ENCODE data around the gene SEC63. TPM values are rescaled to one million over a fixed set of nuclear protein-coding genes. Genes with fewer than 3 reads are reported as not detected.
A peak's percentile ranks its signal among the peaks of the same experiment; 100 is the strongest.
"Not testable (repeated sequence)": the region's sequence is repeated elsewhere in the genome, so short reads cannot be mapped to it uniquely, and the experiment has no call there.

Gene SEC63
- total RNA-seq, 1 donor from 2014 or later: 40.7 TPM

DNA sequence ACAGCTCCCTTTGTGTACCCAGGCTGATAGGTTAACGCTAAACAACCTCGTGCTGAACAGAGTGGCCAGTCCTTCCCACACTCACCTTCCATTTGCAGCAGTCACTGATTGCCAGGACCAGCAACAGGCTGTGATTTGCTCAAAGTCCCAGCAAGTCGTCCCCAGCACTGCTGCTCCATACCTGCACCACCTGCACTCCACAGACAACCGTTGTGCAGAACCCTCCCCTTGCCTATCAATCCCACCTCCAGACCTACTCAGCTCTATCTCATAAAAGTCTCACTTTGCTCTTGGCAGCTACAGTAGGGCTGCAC, 90.7 kb downstream of the SEC63 start:
- Histone ChIP-seq H3K27me3 (ENCODE audit: control insufficient read depth in 3 of 3, insufficient read depth in 3 of 3, low read length in 3 of 3) (peaks cover 0 to 6% (median 0%) of the 10 kb centered on the region in 3 donors), H3K9me3 (ENCODE audit: control insufficient read depth in 3 of 3, low read length in 3 of 3) (no peaks in the 10 kb centered on the region), H3K4me3 (ENCODE audit: low read length in 3 of 3) (no peak overlapping the region), H3K27ac (ENCODE audit: low read depth, low read length) (no peak overlapping the region), H3K36me3 (ENCODE audit: control insufficient read depth in 3 of 3, insufficient read depth in 3 of 3, low read length in 3 of 3) (peaks cover 3 to 11% (median 3%) of the 10 kb centered on the region in 3 donors), H3K4me1 (ENCODE audit: control insufficient read depth in 3 of 3, insufficient read depth in 3 of 3, low read length in 3 of 3) (no peaks in the 10 kb centered on the region), H3K9ac (ENCODE audit: low read depth in 1 of 3, low read length in 3 of 3) (no peak overlapping the region)

DNA sequence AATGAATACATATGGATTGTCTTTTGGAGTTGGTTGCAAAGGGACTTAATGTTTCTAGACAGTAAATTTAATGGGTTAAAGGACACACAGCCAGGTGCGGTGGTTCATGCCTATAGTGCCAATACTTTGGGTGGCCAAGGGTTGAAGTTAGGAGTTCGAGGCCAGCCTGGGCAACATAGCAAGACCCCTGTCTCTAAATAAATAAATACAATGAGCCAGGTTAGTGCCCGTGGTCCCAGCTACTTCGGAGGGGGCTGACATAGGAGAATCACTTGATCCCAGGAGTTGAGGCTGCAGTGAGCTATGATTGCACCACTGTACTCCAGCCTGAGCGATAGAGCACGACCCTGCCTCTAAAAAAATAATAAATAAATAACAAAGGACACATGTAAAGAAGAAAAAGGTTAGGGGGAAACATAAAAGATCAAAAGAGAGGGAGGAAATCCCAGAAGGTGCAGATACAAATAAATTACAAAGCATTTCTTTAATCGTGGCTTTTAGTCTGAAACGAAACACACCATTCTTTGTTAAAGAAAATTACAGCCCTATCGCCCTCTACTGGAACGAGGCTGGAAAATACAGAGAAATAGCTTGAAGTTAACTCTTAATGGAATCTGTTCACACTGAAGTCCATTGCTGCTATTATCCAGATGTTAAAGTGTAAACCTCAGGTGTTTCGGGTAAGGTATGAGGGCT, 91.3 kb downstream of the SEC63 start:
- Histone ChIP-seq H3K27ac (ENCODE audit: low read depth, low read length) (no peak overlapping the region), H3K4me1 (ENCODE audit: control insufficient read depth in 3 of 3, insufficient read depth in 3 of 3, low read length in 3 of 3) (no peaks in the 10 kb centered on the region)

DNA sequence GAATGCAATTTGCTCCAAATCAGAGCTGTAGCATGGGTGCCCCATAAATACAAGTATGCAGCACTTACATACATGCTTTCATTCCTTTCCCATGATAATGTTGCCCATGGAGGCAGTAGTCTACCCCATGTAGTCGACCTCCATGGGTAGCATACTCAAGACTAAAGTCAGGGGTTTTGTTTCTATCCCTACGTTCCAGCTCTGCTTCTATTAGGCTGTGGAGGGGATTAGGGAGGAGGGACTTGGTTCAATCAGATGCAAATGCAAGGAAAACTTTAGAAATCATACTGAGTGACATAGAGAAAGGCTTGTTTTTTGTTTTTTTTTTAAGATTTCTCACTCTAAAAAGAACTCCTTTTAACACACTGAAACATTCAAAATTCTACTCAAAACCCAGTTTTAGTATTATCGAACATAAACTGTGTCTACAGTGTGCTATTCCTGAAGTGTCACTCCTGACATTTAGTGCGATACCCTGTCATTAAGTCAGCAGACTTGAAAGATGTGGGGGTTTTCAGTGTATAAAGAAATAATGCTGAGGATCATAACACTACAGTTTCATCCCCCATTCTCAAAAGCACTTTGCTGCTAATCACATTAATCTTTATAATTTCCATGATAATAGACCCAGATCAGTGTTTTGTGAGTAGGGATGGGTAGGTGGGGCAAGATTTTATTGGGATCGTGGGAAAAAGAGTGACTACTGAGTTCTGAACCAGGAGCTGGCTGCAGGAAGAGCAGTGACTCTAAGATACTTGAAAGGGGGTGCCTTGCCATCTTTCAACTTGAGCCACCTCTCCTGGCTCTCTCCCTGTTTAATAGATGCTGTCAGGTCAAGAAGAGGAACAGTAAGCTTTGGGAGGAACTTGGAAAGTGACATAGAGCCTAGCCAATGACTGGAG, 93.5 kb downstream of the SEC63 start:
- H3K36me3 ChIP-seq (ENCODE audit: control insufficient read depth in 3 of 3, insufficient read depth in 3 of 3, low read length in 3 of 3): peaks cover 0 to 3% (median 0%) of the 10 kb centered on the region in 3 donors
- H3K4me1 ChIP-seq (ENCODE audit: control insufficient read depth in 3 of 3, insufficient read depth in 3 of 3, low read length in 3 of 3): no peaks in the 10 kb centered on the region
- H3K9ac ChIP-seq (ENCODE audit: low read depth in 1 of 3, low read length in 3 of 3): no peak overlapping the region
- H3K27me3 ChIP-seq (ENCODE audit: control insufficient read depth in 3 of 3, insufficient read depth in 3 of 3, low read length in 3 of 3): peaks cover 0 to 6% (median 0%) of the 10 kb centered on the region in 3 donors
- H3K27ac ChIP-seq (ENCODE audit: low read depth, low read length): no peak overlapping the region
- H3K9me3 ChIP-seq (ENCODE audit: control insufficient read depth in 3 of 3, low read length in 3 of 3): no peaks in the 10 kb centered on the region
- no peak overlapping the region for H3K4me3 ChIP-seq (ENCODE audit: low read length in 3 of 3)

More for the DNA sequence above, 91.3 kb downstream of the SEC63 start:
- H3K4me3 ChIP-seq (ENCODE audit: low read length in 3 of 3): no peak overlapping the region
- H3K9me3 ChIP-seq (ENCODE audit: control insufficient read depth in 3 of 3, low read length in 3 of 3): no peaks in the 10 kb centered on the region
- peaks cover 0 to 10% (median 3%) of the 10 kb centered on the region in 3 donors for H3K36me3 ChIP-seq (ENCODE audit: control insufficient read depth in 3 of 3, insufficient read depth in 3 of 3, low read length in 3 of 3)
- no peak overlapping the region for H3K9ac ChIP-seq (ENCODE audit: low read depth in 1 of 3, low read length in 3 of 3)
- peaks cover 0 to 6% (median 0%) of the 10 kb centered on the region in 3 donors for H3K27me3 ChIP-seq (ENCODE audit: control insufficient read depth in 3 of 3, insufficient read depth in 3 of 3, low read length in 3 of 3)

DNA sequence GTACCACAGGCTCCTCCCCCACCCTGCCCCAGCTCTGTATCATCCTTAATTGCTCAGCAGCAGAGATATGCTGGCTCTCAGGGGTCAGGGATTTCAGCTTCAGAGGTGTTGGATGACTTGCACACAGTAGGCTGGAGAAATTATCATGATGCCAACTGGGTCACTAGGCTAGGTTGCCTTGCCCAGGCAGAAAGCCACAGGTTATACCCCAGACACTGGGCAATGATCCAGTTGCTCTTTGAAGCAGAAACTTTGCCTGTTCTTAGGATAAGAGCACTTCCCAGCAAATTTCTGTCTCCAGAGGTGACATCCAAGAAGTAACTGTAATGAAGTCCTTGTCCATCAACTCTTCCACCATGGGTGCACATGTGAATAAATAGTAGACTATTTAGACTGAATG, 95.6 kb downstream of the SEC63 start:
- H3K36me3 ChIP-seq (ENCODE audit: control insufficient read depth in 3 of 3, insufficient read depth in 3 of 3, low read length in 3 of 3): no peaks in the 10 kb centered on the region
- H3K4me1 ChIP-seq (ENCODE audit: control insufficient read depth in 3 of 3, insufficient read depth in 3 of 3, low read length in 3 of 3): no peaks in the 10 kb centered on the region
- no peaks in the 10 kb centered on the region for H3K9me3 ChIP-seq (ENCODE audit: control insufficient read depth in 3 of 3, low read length in 3 of 3)

DNA sequence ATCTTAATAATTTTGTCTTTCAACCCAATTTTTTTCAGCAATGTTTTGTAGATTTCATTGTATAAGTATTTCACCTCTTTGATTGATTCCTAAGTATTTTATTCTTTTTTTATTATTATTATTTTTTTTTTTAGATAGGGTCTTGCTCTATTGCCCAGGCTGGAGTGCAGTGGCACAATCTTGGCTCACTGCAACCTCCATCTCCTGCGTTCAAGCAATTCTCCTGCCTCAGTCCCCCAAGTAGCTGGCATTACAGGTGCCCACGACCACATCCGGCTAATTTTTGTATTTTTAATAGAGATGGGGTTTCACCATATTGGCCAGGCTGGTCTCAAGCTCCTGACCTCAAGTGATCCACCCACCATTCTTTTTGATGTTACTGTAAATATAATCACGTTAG, 97.0 kb downstream of the SEC63 start:
- H3K36me3 ChIP-seq (ENCODE audit: control insufficient read depth in 3 of 3, insufficient read depth in 3 of 3, low read length in 3 of 3); H3K9me3 ChIP-seq (ENCODE audit: control insufficient read depth in 3 of 3, low read length in 3 of 3); H3K27ac ChIP-seq (ENCODE audit: low read depth, low read length); H3K4me3 ChIP-seq (ENCODE audit: low read length in 3 of 3); H3K4me1 ChIP-seq (ENCODE audit: control insufficient read depth in 3 of 3, insufficient read depth in 3 of 3, low read length in 3 of 3); H3K9ac ChIP-seq (ENCODE audit: low read depth in 1 of 3, low read length in 3 of 3); H3K27me3 ChIP-seq (ENCODE audit: control insufficient read depth in 3 of 3, insufficient read depth in 3 of 3, low read length in 3 of 3): not testable (repeated sequence)

More for the DNA sequence above, 95.6 kb downstream of the SEC63 start:
- Histone ChIP-seq H3K27ac (ENCODE audit: low read depth, low read length) (no peak overlapping the region), H3K9ac (ENCODE audit: low read depth in 1 of 3, low read length in 3 of 3) (no peak overlapping the region), H3K27me3 (ENCODE audit: control insufficient read depth in 3 of 3, insufficient read depth in 3 of 3, low read length in 3 of 3) (peaks cover 0 to 6% (median 0%) of the 10 kb centered on the region in 3 donors), H3K4me3 (ENCODE audit: low read length in 3 of 3) (no peak overlapping the region)

DNA sequence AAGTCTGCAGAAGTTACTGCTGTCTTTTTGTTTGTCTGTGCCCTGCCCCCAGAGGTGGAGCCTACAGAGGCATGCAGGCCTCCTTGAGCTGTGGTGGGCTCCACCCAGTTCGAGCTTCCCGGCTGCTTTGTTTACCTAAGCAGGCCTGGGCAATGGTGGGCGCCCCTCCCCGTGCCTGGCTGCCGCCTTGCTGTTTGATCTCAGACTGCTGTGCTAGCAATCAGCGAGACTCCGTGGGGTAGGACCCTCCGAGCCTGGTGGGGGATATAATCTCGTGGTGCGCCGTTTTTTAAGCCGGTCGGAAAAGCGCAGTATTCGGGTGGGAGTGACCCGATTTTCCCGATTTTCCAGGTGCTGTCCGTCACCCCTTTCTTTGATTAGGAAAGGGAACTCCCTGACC, 97.9 kb downstream of the SEC63 start:
- not testable (repeated sequence) for H3K27ac ChIP-seq (ENCODE audit: low read depth, low read length); H3K4me1 ChIP-seq (ENCODE audit: control insufficient read depth in 3 of 3, insufficient read depth in 3 of 3, low read length in 3 of 3); H3K4me3 ChIP-seq (ENCODE audit: low read length in 3 of 3); H3K9me3 ChIP-seq (ENCODE audit: control insufficient read depth in 3 of 3, low read length in 3 of 3); H3K36me3 ChIP-seq (ENCODE audit: control insufficient read depth in 3 of 3, insufficient read depth in 3 of 3, low read length in 3 of 3); H3K27me3 ChIP-seq (ENCODE audit: control insufficient read depth in 3 of 3, insufficient read depth in 3 of 3, low read length in 3 of 3); H3K9ac ChIP-seq (ENCODE audit: low read depth in 1 of 3, low read length in 3 of 3)

DNA sequence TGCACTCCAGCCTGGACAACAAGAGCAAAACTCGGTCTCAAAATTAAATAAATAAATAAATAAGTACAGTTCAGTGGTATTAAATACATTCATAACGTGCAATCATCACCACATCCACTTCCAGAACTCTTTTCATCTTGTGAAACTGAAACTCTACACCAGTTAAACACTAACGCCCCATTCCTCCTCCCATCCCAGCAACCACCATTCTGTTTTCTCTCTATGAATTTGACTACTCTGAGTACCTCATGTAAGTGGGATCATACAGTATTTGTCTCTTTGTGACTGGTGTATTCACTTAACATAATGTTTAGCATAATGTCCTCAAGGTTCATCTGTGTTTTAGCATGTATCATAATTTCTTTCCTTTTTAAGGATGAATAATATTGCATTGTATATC, 104.8 kb downstream of the SEC63 start:
- H3K27ac ChIP-seq (ENCODE audit: low read depth, low read length): no peak overlapping the region
- H3K4me3 ChIP-seq (ENCODE audit: low read length in 3 of 3): no peak overlapping the region
- H3K27me3 ChIP-seq (ENCODE audit: control insufficient read depth in 3 of 3, insufficient read depth in 3 of 3, low read length in 3 of 3): peaks cover 0 to 3% (median 0%) of the 10 kb centered on the region in 3 donors
- no peaks in the 10 kb centered on the region for H3K36me3 ChIP-seq (ENCODE audit: control insufficient read depth in 3 of 3, insufficient read depth in 3 of 3, low read length in 3 of 3)
- H3K9me3 ChIP-seq (ENCODE audit: control insufficient read depth in 3 of 3, low read length in 3 of 3): no peaks in the 10 kb centered on the region
- no peak overlapping the region for H3K9ac ChIP-seq (ENCODE audit: low read depth in 1 of 3, low read length in 3 of 3)
- H3K4me1 ChIP-seq (ENCODE audit: control insufficient read depth in 3 of 3, insufficient read depth in 3 of 3, low read length in 3 of 3): peaks cover 3 to 5% (median 5%) of the 10 kb centered on the region in 3 donors

DNA sequence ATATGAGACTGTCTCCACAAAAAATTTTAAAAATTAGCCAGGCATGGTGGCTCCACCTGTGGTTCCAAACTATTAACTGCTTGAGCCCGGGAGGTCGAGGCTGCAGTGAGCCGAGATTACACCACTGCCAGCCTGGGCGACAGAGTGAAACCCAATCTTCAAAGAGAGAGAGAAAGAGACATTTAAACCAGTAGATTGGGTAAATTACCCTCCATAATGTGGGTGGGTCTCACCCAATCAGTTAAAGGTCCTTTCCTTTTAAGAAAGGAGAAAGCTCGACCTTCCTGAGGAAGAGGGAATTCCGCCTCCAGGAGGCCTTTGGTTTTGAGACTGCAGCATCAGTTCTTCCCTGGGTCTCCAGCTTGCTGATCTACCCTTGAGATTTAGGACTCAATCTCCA, 108.7 kb downstream of the SEC63 start:
- no peaks in the 10 kb centered on the region for H3K9me3 ChIP-seq (ENCODE audit: control insufficient read depth in 3 of 3, low read length in 3 of 3)
- H3K27ac ChIP-seq (ENCODE audit: low read depth, low read length): no peak overlapping the region
- H3K9ac ChIP-seq (ENCODE audit: low read depth in 1 of 3, low read length in 3 of 3): no peak overlapping the region
- peaks cover 4 to 7% (median 7%) of the 10 kb centered on the region in 3 donors for H3K27me3 ChIP-seq (ENCODE audit: control insufficient read depth in 3 of 3, insufficient read depth in 3 of 3, low read length in 3 of 3)
- H3K4me3 ChIP-seq (ENCODE audit: low read length in 3 of 3): no peak overlapping the region
- no peaks in the 10 kb centered on the region for H3K36me3 ChIP-seq (ENCODE audit: control insufficient read depth in 3 of 3, insufficient read depth in 3 of 3, low read length in 3 of 3)
- peaks cover 3 to 10% (median 7%) of the 10 kb centered on the region in 3 donors for H3K4me1 ChIP-seq (ENCODE audit: control insufficient read depth in 3 of 3, insufficient read depth in 3 of 3, low read length in 3 of 3)

DNA sequence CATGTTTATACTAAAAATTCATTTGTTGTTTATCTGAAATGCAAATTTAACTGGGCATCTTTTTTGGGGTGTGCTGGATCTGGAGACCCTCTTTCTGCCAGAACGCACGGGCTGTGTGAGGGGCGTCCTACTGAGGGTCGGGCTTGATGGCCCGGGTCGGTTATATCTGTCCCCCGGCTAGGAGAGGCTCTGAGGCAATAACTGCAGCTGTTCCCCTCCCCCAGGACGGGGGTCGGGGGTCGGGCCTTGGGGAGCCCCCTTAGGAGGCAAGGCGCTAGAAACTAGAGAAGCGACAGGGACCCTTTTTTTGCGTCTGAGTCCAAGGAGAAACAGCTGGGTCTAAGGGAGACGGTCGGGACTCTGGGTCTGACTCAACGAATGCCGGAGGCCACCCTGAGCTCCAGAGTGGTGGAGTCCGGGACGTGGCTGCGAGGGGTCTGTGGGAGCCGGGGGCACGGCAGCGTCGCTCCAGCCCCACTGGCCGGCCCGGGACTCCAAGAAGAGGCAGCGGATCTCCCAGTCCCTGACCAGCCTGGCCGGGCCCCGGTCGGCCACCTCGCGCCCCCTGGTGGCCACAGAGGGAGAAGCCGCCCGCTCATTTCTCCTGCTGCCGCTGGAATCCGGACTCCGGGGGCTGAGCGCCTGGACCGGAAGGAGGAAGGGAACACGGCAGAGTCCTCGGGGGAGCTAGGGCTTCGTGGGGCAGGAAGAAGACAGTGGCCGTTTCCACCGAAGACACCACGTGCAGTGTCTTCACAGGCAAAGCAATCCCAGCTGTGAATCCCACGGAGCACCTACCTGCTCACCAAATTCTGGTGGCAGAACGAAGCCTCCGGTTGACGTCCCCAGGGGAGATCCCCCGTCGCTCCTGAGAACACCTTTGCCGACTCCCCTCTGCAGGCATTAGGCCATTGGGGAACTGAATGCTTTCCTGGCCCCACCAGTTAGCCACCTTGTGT, 109.9 kb downstream of the SEC63 start:
- peak overlapping the region; percentile 77 to 82 (median 81) for H3K4me3 ChIP-seq (ENCODE audit: low read length in 3 of 3)
- peaks cover 3 to 10% (median 7%) of the 10 kb centered on the region in 3 donors for H3K4me1 ChIP-seq (ENCODE audit: control insufficient read depth in 3 of 3, insufficient read depth in 3 of 3, low read length in 3 of 3)
- no peaks in the 10 kb centered on the region for H3K9me3 ChIP-seq (ENCODE audit: control insufficient read depth in 3 of 3, low read length in 3 of 3)
- H3K36me3 ChIP-seq (ENCODE audit: control insufficient read depth in 3 of 3, insufficient read depth in 3 of 3, low read length in 3 of 3): no peaks in the 10 kb centered on the region
- no peak overlapping the region for H3K27ac ChIP-seq (ENCODE audit: low read depth, low read length)
- peak overlapping the region; percentile 65 to 77 (median 72) for H3K9ac ChIP-seq (ENCODE audit: low read depth in 1 of 3, low read length in 3 of 3)
- peaks cover 4 to 7% (median 7%) of the 10 kb centered on the region in 3 donors for H3K27me3 ChIP-seq (ENCODE audit: control insufficient read depth in 3 of 3, insufficient read depth in 3 of 3, low read length in 3 of 3)
